ENCODE data around the gene MRPL12. TPM values are rescaled to one million over a fixed set of nuclear protein-coding genes. Genes with fewer than 3 reads are reported as not detected.

Gene MRPL12
- total RNA-seq, 1 experiment from 2014 or later, result 140 TPM

- H3K18ac ChIP-seq (ENCODE audit: insufficient read length, low read depth, low read length), result no peak overlapping the region
- H2BK5ac ChIP-seq (ENCODE audit: insufficient read length, low read length), result no peak overlapping the region
- no peak overlapping the region for H4K91ac ChIP-seq (ENCODE audit: insufficient read length, low read depth, low read length)
- H2BK15ac ChIP-seq (ENCODE audit: low read depth, low read length), result no peak overlapping the region
- no peak for DNase-seq
- no peak overlapping the region for H3K14ac ChIP-seq (ENCODE audit: insufficient read depth, low read length)
- H3K4ac ChIP-seq (ENCODE audit: low read depth, low read length), result no peak overlapping the region
- no peak overlapping the region for H3K23ac ChIP-seq (ENCODE audit: insufficient read length, low read depth, low read length)
- Mint-ChIP-seq H3K27ac (peak overlapping the region in 1 of 3 experiments; percentile 27; a peak in 1 of 7 replicates), H3K4me1 (peaks cover 7 to 8% of the 10 kb centered on the region in 2 experiments), H3K9me3 (no peaks in the 10 kb centered on the region), H3K4me3 (no peak overlapping the region), H3K36me3 (ENCODE audit: insufficient read depth in 1 of 3, low read depth in 3 of 3) (peaks cover 5 to 16% (median 12%) of the 10 kb centered on the region in 3 experiments; a peak in 5 of 7 replicates), H3K27me3 (ENCODE audit: low read depth) (no peaks in the 10 kb centered on the region)
- H3K79me1 ChIP-seq (ENCODE audit: insufficient read depth, low read depth, low read length, poor library complexity, severe bottlenecking), result no peaks in the 10 kb centered on the region
- no peak overlapping the region for H3T11ph ChIP-seq (ENCODE audit: low read length)
- no peaks in the 10 kb centered on the region for H3K27me3 ChIP-seq (ENCODE audit: insufficient read depth, low read length)
- no peak overlapping the region for H2AK5ac ChIP-seq (ENCODE audit: insufficient read length, low read length)
- H3K9ac ChIP-seq (ENCODE audit: extremely low read depth, insufficient read length, low read length), result no peak overlapping the region
- H3K56ac ChIP-seq (ENCODE audit: insufficient read length, low read depth, low read length), result no peak overlapping the region
- no peak overlapping the region for H4K8ac ChIP-seq (replicated peaks; ENCODE audit: insufficient read length, low read depth, low read length)
- H3K4me1 ChIP-seq (ENCODE audit: insufficient read depth, low read length), result peaks cover 2% of the 10 kb centered on the region; the same call in 1 of the 2 replicates
- H4K5ac ChIP-seq (ENCODE audit: insufficient read length, low read depth, low read length), result no peak overlapping the region
- H3K23me2 ChIP-seq (ENCODE audit: insufficient read length, low read depth, low read length, poor library complexity, severe bottlenecking), result peaks cover 2% of the 10 kb centered on the region
- no peaks in the 10 kb centered on the region; the same call in 1 of the 2 replicates for H3K79me2 ChIP-seq (ENCODE audit: insufficient read depth, low read length)
- H4K20me1 ChIP-seq (ENCODE audit: control insufficient read depth, insufficient read depth, insufficient read length), result no peaks in the 10 kb centered on the region
- no peak overlapping the region for H2AFZ ChIP-seq (ENCODE audit: low read length)
- no peak overlapping the region for H3K4me2 ChIP-seq (ENCODE audit: insufficient read depth, insufficient read length, low read length)
- TF ChIP-seq CTCF (conservative IDR thresholded peaks at IDR 0.05), result no peak
- no peak overlapping the region for H2BK120ac ChIP-seq (ENCODE audit: low read depth, low read length, poor library complexity, severe bottlenecking)
- no peaks in the 10 kb centered on the region for H3K9me3 ChIP-seq (ENCODE audit: control insufficient read depth, low read depth, low read length)
- no CpG with 5 or more reads among the region's 4 CpGs for WGBS (ENCODE audit: extremely low coverage, insufficient read length, low lambda C conversion rate)
- H2BK20ac ChIP-seq (ENCODE audit: low read depth, low read length, poor library complexity, severe bottlenecking), result no peak overlapping the region
- no peak overlapping the region for H2BK12ac ChIP-seq (ENCODE audit: insufficient read length, low read depth, low read length)
- H3K27ac ChIP-seq (ENCODE audit: insufficient read length, low read depth, low read length), result no peak overlapping the region
Observed at GRCh38 chr17:81662002-81662401, 41.2 kb upstream of the MRPL12 start.

All from H9 (cell line).